Activated T-cell treated with anti-CD3 and anti-CD28 coated beads for 24 hours (primary cell): ENCODE data around the gene ZFYVE28.

Experiments used
- DNase-seq: peaks from one replicate; pipeline ENCODE4 v3.0.0-alpha.2; 2020; ENCODE audit warnings: low read depth

Gene ZFYVE28

GRCh38 chr4:2428496-2429213, 10.2 kb upstream of the ZFYVE28 start:
- DNase-seq: no peak

DNA sequence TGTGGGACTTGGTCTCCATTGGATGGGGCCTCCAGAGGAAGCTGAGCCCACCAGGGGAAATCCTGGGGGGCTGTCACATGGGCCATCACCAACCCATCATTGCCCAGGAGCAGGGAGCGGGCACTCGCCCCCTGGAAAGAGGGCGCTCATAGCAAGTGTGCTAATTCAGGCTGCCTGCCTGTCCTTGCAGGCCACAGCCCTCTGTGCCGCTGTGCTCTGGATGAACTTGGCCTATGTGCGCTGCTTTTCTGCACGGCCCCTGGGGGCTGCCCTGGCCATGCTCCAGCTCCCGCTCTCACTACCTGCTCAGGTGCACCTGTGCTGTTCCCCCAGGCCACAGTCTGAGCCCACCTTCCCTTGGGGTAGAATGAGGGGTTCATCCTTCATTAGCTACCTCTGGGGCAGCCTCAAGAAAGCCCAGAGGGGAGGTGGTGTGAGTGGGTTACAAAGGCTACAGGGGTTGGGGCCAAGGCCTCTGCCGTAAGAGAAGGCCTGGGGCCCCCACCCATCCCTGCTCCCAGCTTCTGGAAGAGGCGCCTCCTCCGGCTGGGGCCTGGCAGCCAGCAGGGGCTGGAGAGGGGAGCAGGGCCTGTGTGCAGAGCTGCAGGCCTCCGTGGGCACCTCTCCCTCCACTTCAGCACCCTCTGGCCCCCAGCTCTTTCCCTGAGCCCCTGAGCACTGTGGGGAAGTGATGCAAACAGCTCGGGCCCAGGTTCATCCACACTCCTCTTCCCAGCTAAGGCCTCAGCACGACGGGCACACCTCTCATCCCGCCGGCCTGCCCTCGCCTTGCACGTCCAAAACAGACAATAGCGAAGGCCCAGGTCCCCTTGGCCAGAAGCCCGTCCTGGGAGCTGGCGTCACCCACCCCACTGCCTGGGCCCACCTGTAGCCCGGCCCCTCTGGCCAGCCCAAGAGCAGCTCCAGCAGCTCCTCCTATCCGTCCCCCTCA, 9.2 kb upstream of the ZFYVE28 start:
- DNase-seq: no peak

DNA sequence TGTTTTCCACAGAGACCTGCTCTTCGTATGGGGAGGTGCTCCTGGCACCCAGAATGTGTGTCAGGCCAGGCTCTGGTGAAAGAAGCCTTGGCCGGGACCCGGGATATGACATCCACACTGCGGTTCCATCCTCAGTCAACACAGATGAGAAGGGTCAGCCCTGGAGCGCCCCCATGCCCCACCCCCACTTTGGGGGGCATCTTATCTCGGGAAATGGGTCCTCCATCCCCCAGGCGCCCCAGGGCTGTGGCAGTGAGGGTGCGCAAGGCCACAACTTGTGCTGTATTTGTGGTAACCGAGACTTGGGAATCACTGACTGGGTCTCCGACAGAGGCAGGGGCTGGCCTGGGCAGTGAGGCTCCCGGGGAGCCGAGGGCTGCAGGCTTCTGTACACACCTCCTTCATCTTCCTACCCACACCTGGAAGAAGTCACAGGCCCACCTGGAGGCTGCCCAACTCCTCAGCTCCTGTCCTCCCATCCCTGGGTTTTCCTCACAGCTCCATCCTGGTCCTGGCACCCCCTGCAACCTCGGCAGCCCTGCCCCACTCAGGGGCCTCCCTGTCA, 8.3 kb upstream of the ZFYVE28 start:
- DNase-seq: no peak

DNA sequence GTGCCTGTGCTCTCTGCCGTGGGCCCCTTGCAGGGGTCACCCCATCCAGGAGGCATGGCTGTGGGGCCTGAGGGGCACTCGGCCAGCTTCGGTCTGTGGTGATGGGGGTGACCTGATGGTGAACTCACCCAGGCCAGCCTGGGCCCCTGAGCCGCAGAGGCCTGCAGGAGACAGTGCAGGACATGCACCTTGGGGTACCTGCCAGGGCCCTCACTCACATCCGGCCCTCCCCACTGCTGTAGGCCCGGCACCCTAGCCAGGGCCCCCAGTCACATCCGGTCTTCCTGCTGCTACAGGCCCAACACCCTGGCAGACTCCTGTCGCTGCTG, 7.6 kb upstream of the ZFYVE28 start:
- DNase-seq: no peak

GRCh38 chr4:2425386-2426068, 7.1 kb upstream of the ZFYVE28 start:
- DNase-seq: no peak

- DNase-seq: no peak
Measured at GRCh38 chr4:2424581-2424980, 6.1 kb upstream of the ZFYVE28 start.

- DNase-seq: no peak
Measured at GRCh38 chr4:2423695-2424094, 5.2 kb upstream of the ZFYVE28 start.

- DNase-seq: no peak
Measured at GRCh38 chr4:2423066-2423465, 4.6 kb upstream of the ZFYVE28 start.

GRCh38 chr4:2421928-2422327, 3.5 kb upstream of the ZFYVE28 start:
- no peak for DNase-seq

DNA sequence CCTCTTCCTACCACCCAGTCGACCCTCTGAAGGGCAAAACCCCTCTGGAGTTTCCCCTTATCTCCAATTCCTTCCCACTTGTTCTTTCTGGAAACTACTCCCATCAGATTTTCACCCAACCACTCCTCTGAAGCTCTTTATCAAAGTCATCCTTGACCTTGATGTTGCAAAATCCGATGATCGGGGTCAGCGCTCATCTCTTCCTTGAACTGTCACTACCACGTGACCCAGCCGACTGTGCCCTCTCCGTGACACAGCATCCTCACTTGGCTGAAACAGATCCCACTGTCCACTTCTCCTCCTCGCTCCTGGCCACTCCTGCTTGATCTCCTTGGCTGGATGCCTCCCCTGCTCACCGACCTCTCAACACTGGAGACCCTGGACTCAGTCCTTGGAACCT, 1.4 kb upstream of the ZFYVE28 start:
- no peak for DNase-seq

GRCh38 chr4:2418650-2419571, 466 bp upstream of the ZFYVE28 start, which contains the start of gene CFAP99:
CFAP99 (plus strand) TSS chr4:2418955.
- DNase-seq: peak; percentile 97

GRCh38 chr4:2417226-2417764, 1.1 kb downstream of the ZFYVE28 start:
- DNase-seq: no peak

DNA sequence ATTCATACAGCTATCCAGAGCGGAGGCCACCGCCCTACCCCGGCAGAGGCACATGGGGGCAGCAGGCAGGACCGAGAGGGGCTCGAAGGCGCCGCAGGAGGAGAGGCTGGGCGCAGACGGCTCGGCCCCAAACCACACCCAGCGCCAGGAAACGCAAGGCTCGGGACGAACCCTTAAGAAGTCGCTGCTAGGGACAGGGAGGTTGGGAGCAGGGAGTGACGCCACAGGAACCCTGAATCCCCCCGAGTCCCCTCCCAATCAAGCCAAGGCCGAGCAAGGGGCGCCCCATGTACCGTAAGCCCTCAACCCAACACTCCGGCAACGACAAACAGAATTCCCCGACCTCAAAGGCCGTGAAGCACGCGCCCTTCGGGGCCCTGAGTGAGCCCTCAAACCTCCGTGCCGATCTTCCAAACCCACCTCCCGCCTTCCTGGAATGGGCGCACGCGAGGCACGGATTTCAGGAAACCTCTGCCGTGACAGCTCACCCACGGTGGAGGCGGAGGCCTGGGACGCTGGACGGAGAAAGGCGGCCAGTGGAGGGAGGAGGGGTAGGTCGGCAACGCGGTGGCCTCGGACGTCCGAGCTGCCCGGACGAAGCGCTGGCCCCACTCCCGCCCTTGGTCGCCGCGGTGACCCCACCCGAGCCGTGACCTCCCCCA, 1.8 kb downstream of the ZFYVE28 start:
- DNase-seq: no peak

DNA sequence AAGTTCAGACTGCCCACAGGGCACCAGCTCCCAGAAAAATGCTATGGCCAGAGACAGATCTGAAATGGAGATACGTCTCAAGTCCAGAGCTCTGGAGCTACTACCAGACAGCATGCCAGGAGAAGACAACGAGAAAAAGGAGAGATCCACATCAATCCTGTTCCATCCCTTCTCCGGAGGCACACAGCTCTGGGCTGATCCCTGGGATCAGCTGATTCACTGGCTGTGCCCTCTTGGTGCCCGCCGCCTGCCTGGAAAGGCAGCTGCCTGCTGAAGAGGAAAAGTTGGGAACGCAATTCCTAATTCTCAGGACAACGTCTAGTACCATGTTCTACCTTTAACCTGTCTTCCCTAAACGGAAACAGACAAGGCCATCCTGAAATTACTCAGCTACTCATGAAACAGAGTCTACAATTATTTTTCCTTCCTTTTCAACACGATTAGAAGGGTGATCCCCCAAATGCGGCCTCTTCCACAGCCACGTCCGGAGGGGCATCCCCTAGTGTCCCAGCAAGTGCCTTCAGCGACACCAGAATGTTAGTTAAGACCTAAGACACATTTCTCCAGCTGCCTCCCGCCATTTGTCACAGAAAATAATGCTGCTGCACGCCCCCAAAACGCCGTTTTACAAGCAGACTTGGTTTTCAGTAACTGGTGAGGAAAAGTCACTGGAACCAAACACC, 2.4 kb downstream of the ZFYVE28 start:
- no peak for DNase-seq

DNA sequence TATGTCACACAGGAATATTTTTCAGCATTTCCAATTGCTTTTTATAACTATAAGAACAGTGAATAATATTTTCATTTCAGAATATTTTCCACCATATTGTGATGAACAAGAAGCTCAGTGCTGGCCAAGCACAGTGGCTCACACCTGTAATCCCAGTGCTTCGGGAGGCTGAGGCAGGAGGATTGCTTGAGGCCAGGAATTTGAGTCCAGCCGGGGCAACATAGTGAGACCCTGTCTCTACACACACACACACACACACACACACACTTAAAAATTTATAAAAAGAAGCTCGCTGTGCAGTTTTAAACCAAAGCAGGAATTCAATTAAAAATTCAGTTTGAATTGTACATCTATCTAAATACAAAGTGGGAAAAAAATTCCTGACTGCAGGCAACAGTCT, 3.2 kb downstream of the ZFYVE28 start:
- no peak for DNase-seq

GRCh38 chr4:2413821-2414610, 4.4 kb downstream of the ZFYVE28 start:
- DNase-seq: no peak

DNA sequence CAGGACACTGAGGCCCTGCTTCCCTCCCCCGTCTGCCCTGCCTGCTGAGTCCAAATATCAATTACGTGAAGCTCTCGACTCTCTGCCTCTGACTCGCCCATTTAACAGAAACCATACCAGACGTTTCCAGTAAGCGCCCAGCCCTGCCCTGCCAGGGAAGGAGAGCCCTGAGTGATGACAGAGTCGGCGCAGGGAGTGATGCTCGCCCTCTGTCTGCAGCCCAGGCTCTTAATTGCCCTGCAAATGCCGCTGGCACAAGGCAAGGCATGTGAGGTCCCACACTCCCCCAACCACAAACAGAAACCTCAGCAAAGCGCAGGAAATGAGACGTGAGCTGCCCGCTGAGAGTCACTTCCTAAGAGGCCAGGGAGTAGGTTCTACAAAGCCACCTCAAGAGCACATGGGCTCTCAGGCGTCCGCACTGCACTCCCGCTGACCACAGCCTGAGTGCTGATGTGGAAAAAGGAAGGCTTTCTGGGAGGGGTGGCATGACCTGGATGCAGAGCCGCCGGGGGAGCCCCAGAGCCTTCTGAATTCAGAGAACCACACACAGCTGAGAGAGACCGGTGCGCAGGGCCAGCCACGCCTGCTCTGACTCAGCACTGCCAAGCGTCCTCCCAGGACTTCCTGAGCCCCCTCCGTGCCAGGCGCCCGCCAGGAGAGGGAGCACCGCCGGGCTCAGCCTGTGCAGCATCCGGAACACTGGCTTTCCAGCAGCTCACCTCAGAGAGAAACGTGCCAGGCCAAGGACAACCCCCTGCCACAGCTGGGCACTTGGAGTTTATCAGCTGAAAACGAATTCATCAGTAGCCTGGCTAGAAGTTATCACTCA, 5.3 kb downstream of the ZFYVE28 start:
- DNase-seq: peak; percentile 72

- DNase-seq: peak; percentile 60
Measured at GRCh38 chr4:2412534-2412884, 5.9 kb downstream of the ZFYVE28 start.
